ENCODE results near the gene KIAA0513. TPM values are rescaled to one million over a fixed set of nuclear protein-coding genes. Genes with fewer than 3 reads are reported as not detected.

KIAA0513 gene
- polyA plus RNA-seq, 1 donor (not counting 4 experiments of a cell fraction or from before 2014, with no cell fraction given) = 3.3 TPM

DNA sequence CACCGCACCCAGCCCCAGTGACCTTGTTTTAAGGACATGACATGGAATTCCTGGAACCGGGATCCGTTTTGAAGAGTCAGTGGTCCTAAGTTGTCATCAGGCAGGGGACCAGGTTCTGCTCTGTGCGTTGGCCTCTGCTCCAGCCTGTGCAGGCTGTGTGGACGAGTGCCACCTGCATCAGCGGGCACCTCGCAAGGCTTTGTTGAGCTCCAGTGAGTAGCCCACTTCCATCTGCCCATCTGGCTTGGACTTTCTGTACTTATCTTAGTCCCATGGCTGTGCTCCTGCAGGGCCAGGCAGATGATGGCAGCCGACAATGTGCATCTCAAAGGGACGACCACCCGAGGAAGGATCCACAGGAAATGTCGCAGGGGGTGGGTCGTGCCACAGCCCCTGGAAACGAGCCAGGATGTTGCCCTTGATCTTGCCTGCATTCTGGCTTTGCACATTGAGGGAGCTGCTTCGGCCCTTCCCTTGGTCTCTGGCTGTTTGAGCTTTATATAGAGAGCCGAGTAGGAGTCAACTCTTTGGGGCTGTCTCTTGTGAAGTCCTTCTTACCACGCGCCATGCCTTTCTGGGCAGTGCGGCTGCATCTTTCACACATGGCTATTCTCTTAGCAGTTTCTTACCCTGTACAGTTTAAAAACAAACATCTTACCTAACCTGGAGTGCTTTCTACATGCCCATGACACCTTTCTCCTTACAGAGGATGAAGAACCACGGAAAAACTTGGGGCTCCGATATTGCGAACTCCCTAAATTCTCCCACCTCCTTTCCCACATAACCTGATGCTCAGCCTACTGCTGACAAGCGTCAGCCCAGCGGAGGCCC lies 18.3 kb downstream of the KIAA0513 start:
- H3K27ac ChIP-seq (ENCODE audit: control insufficient read depth, insufficient read depth, low read length) = no peak overlapping the region
- H3K4me3 ChIP-seq (ENCODE audit: control insufficient read depth in 2 of 3, extremely low read depth in 1 of 3, insufficient read depth in 2 of 3, low read depth in 1 of 3, low read length in 3 of 3) = no peak overlapping the region
- peaks cover 8% of the 10 kb centered on the region for H3K27me3 ChIP-seq (ENCODE audit: control insufficient read depth, extremely low read depth, insufficient read depth, low read length)
- no peaks in the 10 kb centered on the region for H3K36me3 ChIP-seq (ENCODE audit: control insufficient read depth in 2 of 2, extremely low read depth in 1 of 2, insufficient read depth in 2 of 2, low read length in 2 of 2)
- no peak overlapping the region for H3K4me2 ChIP-seq (ENCODE audit: control insufficient read depth, extremely low read depth, insufficient read depth, low read depth, low read length)
- no peaks in the 10 kb centered on the region for H3K9me1 ChIP-seq (ENCODE audit: control insufficient read depth, extremely low read depth, insufficient read depth, low read length)
- H3K79me2 ChIP-seq (ENCODE audit: control insufficient read depth, insufficient read depth, low read length) = no peaks in the 10 kb centered on the region
- H4K20me1 ChIP-seq (ENCODE audit: control insufficient read depth, extremely low read depth, insufficient read depth, low read length) = no peaks in the 10 kb centered on the region
- TF ChIP-seq, protein P1, sequence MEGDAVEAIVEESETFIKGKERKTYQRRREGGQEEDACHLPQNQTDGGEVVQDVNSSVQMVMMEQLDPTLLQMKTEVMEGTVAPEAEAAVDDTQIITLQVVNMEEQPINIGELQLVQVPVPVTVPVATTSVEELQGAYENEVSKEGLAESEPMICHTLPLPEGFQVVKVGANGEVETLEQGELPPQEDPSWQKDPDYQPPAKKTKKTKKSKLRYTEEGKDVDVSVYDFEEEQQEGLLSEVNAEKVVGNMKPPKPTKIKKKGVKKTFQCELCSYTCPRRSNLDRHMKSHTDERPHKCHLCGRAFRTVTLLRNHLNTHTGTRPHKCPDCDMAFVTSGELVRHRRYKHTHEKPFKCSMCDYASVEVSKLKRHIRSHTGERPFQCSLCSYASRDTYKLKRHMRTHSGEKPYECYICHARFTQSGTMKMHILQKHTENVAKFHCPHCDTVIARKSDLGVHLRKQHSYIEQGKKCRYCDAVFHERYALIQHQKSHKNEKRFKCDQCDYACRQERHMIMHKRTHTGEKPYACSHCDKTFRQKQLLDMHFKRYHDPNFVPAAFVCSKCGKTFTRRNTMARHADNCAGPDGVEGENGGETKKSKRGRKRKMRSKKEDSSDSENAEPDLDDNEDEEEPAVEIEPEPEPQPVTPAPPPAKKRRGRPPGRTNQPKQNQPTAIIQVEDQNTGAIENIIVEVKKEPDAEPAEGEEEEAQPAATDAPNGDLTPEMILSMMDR (optimal IDR thresholded peaks at IDR 0.05 in 1 of 3, IDR thresholded peaks at IDR 0.05 in 1 of 3, conservative IDR thresholded peaks at IDR 0.05 in 1 of 3; ENCODE audit: extremely low read depth in 1 of 3, insufficient read depth in 2 of 3, low read length in 3 of 3) = no peak
- TF ChIP-seq EZH2 (IDR thresholded peaks at IDR 0.05; ENCODE audit: low read length) = no peak
- H3K4me1 ChIP-seq (ENCODE audit: control insufficient read depth, extremely low read depth, insufficient read depth, low read length) = no peaks in the 10 kb centered on the region
- DNase-seq (ENCODE audit: low read depth, low spot score) = no peak
- no peak for FAIRE-seq
- no peaks in the 10 kb centered on the region for H3K9me3 ChIP-seq (ENCODE audit: control insufficient read depth, low read depth, low read length)
- no peak overlapping the region for H2AFZ ChIP-seq (ENCODE audit: control insufficient read depth, low read length)
- no peak overlapping the region for H3K9ac ChIP-seq (ENCODE audit: control insufficient read depth, extremely low read depth, insufficient read depth, low read length)
- dilution Hi-C loops (cut with MboI; ENCODE audit: extremely low pct_ligation_motif_present, low sequenced_read_pairs) = no loop called here

DNA sequence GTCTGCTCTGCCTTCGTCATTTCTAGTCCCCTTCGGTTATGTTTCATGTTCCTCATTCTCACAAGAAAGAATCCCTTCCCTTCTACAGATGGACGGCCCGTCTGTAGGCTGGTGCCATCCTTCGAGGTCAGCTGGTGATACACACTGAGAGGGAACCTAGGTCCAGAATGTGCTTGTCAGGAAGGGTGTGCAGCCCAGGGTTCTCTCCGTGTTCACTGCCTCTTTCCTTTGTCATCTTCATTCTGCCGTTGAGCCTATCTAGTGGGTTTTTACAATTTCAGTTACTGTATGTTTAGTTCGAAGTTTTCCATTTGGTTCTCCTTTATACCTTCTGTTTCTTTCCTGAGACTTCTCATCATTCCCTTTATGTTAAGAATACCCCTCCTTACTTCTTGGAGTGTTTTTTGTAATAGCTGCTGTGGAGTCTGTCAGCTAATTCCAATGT lies 18.9 kb downstream of the KIAA0513 start:
- no peak overlapping the region for H3K9ac ChIP-seq (ENCODE audit: control insufficient read depth, extremely low read depth, insufficient read depth, low read length)
- no peaks in the 10 kb centered on the region for H3K36me3 ChIP-seq (ENCODE audit: control insufficient read depth in 2 of 2, extremely low read depth in 1 of 2, insufficient read depth in 2 of 2, low read length in 2 of 2)
- no peak for TF ChIP-seq EZH2 (IDR thresholded peaks at IDR 0.05; ENCODE audit: low read length)
- TF ChIP-seq, protein P1 (optimal IDR thresholded peaks at IDR 0.05 in 1 of 3, IDR thresholded peaks at IDR 0.05 in 1 of 3, conservative IDR thresholded peaks at IDR 0.05 in 1 of 3; ENCODE audit: extremely low read depth in 1 of 3, insufficient read depth in 2 of 3, low read length in 3 of 3) = no peak
- dilution Hi-C loops (cut with MboI; ENCODE audit: extremely low pct_ligation_motif_present, low sequenced_read_pairs) = no loop called here
- H3K4me2 ChIP-seq (ENCODE audit: control insufficient read depth, extremely low read depth, insufficient read depth, low read depth, low read length) = no peak overlapping the region
- no peak overlapping the region for H3K4me3 ChIP-seq (ENCODE audit: control insufficient read depth in 2 of 3, extremely low read depth in 1 of 3, insufficient read depth in 2 of 3, low read depth in 1 of 3, low read length in 3 of 3)
- FAIRE-seq (no peak), DNase-seq (ENCODE audit: low read depth, low spot score) (no peak)
- H2AFZ ChIP-seq (ENCODE audit: control insufficient read depth, low read length) = no peak overlapping the region
- no peaks in the 10 kb centered on the region for H3K9me1 ChIP-seq (ENCODE audit: control insufficient read depth, extremely low read depth, insufficient read depth, low read length)
- no peaks in the 10 kb centered on the region for H3K4me1 ChIP-seq (ENCODE audit: control insufficient read depth, extremely low read depth, insufficient read depth, low read length)
- no peaks in the 10 kb centered on the region for H4K20me1 ChIP-seq (ENCODE audit: control insufficient read depth, extremely low read depth, insufficient read depth, low read length)
- H3K79me2 ChIP-seq (ENCODE audit: control insufficient read depth, insufficient read depth, low read length) = no peaks in the 10 kb centered on the region
- H3K9me3 ChIP-seq (ENCODE audit: control insufficient read depth, low read depth, low read length) = no peaks in the 10 kb centered on the region
- peaks cover 8% of the 10 kb centered on the region for H3K27me3 ChIP-seq (ENCODE audit: control insufficient read depth, extremely low read depth, insufficient read depth, low read length)
- H3K27ac ChIP-seq (ENCODE audit: control insufficient read depth, insufficient read depth, low read length) = no peak overlapping the region
